Stimulated activated CD4-positive, alpha-beta T cell treated with anti-CD3 and anti-CD28 coated beads, TNF-alpha, amount 100 ng/mL, for 24 hours (primary cell): Measurements from ENCODE around the gene IL11.

Experiments
- DNase-seq, 3 experiments: peaks; one replicate each; pipeline ENCODE4 v3.0.0-alpha.2; 2020; ENCODE audit warnings: low read depth in 3 of 3

IL11 gene

GRCh38 chr19:55391191-55391670 lies 21.0 kb upstream of the IL11 start:
- no peak for DNase-seq

- DNase-seq = no peak
Measured at GRCh38 chr19:55390461-55390880, 20.2 kb upstream of the IL11 start.

- no peak for DNase-seq
Measured at GRCh38 chr19:55389386-55390317, 19.4 kb upstream of the IL11 start.

GRCh38 chr19:55387736-55388497 lies 17.7 kb upstream of the IL11 start:
- DNase-seq = no peak

- DNase-seq = peak in 1 of 3 experiments; percentile 44
Measured at GRCh38 chr19:55386493-55386971, 16.3 kb upstream of the IL11 start.

- DNase-seq = peak; percentile 95 to 98 (median 97)
Measured at GRCh38 chr19:55385724-55386492, 15.6 kb upstream of the IL11 start, which contains the start of gene RPL28. TSS of gene RPL28 (plus strand) at chr19:55385932. CDS start at chr19:55386358, 426 bp downstream.

- DNase-seq = peak; percentile 83 to 96 (median 92)
Measured at GRCh38 chr19:55384920-55385723, 14.9 kb upstream of the IL11 start.

GRCh38 chr19:55384131-55384919 lies 14.1 kb upstream of the IL11 start, which contains the start of gene TMEM238:
TSS of gene TMEM238 (minus strand) at chr19:55384292. CDS start at chr19:55384259, 33 bp downstream.
- peak in 1 of 3 experiments; percentile 47 for DNase-seq

GRCh38 chr19:55383279-55384130 lies 13.2 kb upstream of the IL11 start:
- peak in 1 of 3 experiments; percentile 50 for DNase-seq

GRCh38 chr19:55382522-55383054 lies 12.3 kb upstream of the IL11 start:
- DNase-seq = no peak

- no peak for DNase-seq
Measured at GRCh38 chr19:55382013-55382412, 11.8 kb upstream of the IL11 start.

- DNase-seq = no peak
Measured at GRCh38 chr19:55379174-55379573, 8.9 kb upstream of the IL11 start.

- no peak for DNase-seq
Measured at GRCh38 chr19:55377356-55378131, 7.3 kb upstream of the IL11 start.

GRCh38 chr19:55376241-55376933 lies 6.1 kb upstream of the IL11 start, which contains the start of gene TMEM190:
TSS of gene TMEM190 (plus strand) at chr19:55376826. CDS start at chr19:55376854, 28 bp downstream.
- DNase-seq = no peak

GRCh38 chr19:55373993-55374757 lies 3.9 kb upstream of the IL11 start:
- no peak for DNase-seq
